Stimulated activated CD8-positive, alpha-beta memory T cell treated with anti-CD3 and anti-CD28 coated beads, Interleukin-4, amount 100 ng/mL, for 4 hours (primary cell): ENCODE measurements around the gene MOSMO.

ENCODE experiments used
- DNase-seq, 2 donors: peaks; one replicate each; pipeline ENCODE4 v3.0.0-alpha.2; 2020; ENCODE audit warnings: low read depth in 2 of 2, low spot score in 1 of 2

MOSMO gene

GRCh38 chr16:22007509-22008214 is at the start of gene MOSMO:
TSS of gene MOSMO (plus strand) at chr16:22008111. CDS start at chr16:22008302, 191 bp downstream.
- peak; percentile 19 to 34 for DNase-seq

- DNase-seq = no peak
Measured at GRCh38 chr16:21959050-21959449, 48.9 kb upstream of the MOSMO start.

GRCh38 chr16:21962475-21962874 is 45.4 kb upstream of the MOSMO start:
- DNase-seq = no peak

- no peak for DNase-seq
Measured at GRCh38 chr16:21963887-21964286, 44.0 kb upstream of the MOSMO start.

DNA sequence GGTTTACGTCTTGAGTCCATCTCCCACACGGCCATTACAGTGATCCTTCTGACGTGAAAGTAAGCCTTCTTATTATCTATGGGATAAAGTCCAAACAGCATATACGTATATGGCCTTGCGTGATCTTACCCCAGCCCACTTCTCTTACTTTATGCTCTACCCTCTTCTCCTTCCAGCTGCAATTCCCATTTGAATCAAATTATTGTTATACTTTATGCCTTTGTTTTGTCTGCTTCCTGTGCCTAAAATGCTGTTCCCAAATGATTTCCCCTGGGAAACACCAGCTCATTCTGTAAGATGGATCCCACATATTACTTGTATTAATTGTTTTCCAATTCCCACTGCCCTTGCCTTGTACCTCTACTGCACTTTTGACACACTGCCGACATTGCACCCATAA is 43.6 kb upstream of the MOSMO start:
- DNase-seq = no peak

DNA sequence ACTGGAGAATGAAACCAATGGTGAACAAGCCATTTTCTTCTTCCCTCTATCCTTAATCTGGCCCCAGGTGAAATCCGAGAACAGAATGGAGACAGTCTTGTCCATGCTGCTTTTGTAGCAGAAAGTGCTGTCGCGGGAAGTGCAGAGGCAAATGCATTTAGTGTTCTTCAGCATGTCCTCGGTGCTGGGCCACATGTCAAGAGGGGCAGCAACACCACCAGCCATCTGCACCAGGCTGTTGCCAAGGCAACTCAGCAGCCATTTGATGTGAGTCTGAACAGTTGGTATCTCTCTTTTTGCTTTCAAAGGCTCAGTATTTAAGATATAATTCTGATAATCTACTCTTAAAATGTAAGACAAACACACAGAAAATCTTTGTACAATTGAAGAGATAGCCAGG is 36.1 kb upstream of the MOSMO start:
- DNase-seq = no peak

GRCh38 chr16:21973945-21974344 is 34.0 kb upstream of the MOSMO start:
- DNase-seq = no peak

DNA sequence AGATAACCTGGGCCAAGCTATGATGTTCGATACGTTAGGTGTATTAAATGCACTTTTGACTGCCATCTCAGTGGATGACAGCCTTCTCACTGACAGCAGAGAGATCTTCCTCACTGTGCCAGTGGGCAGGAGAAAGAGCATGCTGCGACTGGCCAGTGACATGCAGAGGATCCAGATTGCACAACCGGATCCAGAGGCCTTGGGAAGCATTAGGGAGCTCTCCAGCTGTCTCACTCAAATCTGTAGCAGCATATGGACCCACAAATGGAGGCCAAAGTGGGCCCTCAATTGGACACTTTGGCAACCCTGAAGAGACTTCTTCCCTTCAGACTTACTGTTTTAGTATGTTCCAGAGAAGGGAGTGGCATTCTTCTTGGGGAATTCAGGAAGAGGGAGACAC is 27.9 kb upstream of the MOSMO start:
- no peak for DNase-seq

- no peak for DNase-seq
Measured at GRCh38 chr16:21982108-21982507, 25.8 kb upstream of the MOSMO start.

GRCh38 chr16:21984062-21984461 is 23.8 kb upstream of the MOSMO start:
- DNase-seq = no peak

- DNase-seq = no peak
Measured at GRCh38 chr16:21985524-21985923, 22.4 kb upstream of the MOSMO start.

DNA sequence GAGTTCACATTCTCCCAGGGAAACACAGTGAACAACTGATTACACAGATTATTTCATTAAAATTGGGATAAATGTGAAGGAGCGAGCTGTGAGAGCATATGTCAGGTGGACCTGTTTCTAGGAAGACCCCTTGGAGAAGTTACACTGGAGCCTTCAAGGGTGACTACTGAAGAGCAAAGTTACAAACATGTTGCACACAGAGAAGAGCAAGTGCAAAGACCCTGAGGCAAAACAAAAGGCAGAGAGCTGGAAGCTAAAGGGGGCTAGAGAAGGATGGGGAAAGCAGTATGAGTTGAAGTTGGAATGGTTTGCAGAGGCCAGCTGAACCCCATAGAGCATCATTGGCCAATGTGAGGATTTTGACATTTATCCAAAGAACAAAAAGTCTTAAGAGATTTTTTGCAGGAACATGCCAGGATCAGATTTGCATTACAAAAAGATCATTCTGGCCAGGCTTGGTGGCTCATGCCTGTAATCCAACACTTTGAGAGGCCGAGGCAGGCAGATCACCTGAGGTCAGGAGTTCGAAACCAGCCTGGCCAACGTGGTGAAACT is 21.1 kb upstream of the MOSMO start:
- DNase-seq = no peak

GRCh38 chr16:21987498-21987897 is 20.4 kb upstream of the MOSMO start:
- DNase-seq = no peak

DNA sequence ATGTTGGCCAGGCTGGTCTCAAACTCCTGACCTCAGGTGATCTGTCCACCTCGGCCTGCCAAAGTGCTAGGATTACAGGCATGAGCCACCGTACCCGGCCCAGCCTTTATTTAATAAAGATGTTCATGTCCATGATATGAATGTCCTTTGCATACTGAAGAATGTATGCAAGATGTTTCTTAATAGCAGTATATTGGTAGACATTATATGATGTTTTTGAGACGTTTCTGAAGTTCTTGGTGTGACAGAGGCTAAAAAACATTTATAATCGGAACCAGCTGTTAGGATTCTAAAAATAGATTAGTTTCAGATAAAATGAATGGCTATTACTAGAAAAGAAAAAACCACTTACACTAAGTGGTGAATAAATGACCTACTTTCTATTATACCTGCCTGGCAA is 18.8 kb upstream of the MOSMO start:
- no peak for DNase-seq

GRCh38 chr16:21989751-21990150 is 18.2 kb upstream of the MOSMO start:
- DNase-seq = no peak

DNA sequence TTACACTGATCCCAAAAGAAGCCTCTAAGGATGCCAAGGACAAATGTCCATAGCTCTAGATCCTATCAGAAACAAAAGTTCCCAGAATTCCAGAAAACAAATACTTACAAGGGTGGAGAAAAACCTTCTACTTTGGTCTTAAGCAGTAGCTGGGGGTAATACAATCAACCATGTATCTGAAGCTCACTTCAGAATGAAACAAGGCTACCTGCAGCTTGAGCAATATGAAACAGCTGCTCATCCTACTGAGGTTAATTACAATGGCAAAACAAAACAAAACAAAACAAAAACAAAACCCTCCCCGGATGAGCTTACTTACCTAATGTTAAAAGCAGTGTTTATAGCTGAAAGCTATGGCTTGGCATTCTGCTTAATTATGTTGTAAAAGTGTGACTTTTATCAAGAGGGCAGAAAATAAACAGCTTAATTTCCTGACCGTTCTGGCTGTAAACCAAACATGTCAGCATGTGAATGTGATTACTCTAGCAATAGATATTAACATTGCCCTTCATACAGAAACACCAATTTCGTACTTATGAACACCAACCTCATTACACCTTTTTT is 17.4 kb upstream of the MOSMO start:
- no peak for DNase-seq

GRCh38 chr16:21991621-21992020 is 16.3 kb upstream of the MOSMO start:
- DNase-seq = no peak

DNA sequence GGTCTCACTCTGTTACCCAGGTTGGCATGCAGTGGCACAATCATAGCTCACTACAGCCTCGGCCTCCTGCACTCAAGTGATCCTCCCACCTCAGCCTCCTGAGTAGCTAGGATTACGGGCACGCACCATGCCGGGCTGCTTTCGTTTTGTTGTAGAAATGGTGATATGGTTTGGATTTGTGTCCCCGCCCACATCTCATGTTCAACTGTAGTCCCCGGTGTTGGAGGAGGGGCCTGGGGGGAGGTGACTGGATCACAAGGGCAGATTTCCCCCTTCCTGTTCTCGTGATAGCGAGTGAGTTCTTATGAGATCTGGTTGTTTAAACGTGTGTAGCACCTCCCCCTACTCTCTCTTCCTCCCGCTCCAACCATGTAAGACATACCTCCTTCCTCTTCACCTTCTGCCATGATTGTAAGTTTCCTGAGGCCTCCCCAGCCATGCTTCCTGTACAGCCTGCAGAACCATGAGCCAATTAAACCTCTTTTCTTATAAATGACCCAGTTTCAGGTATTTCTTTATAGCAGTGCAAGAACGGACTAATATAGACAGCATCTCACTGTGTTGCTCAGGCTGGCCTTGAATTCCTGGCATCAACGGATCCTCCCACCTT is 12.9 kb upstream of the MOSMO start:
- DNase-seq = no peak

DNA sequence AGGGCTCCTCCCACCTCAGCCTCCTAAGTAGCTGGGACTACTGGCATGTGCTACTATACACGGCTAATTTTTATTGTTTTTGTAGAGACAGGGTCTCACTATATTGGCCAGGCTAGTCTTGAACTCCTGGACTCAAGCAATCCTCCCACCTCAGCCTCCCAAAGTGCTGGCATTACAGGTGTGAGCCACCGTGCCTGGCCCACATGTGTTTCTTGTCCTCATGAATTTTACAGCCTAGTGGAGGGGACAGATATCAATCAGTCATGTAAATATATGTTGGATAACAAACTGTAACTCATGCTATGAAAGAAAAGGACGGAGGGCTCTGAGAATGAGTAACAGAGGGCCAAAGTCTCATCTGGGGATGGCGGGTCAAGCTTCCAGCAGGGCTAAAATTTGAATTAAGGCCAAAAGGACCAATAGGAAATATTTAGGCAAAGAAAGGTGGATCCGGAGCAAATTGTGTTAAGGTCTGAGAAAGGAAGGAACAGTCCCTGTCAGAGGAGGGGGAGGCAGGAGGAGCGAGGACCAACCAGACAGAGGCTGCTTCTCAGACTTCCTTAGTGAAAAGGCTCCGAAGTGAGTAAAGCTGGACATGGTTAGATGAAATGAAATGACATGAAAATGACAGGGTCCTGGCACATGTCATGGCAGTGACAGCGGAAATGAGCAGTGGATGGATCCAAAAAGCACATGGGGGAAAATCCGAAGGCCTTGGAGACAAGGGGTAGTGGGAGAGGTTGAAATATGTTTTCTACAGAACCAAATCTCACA is 10.8 kb upstream of the MOSMO start:
- DNase-seq = no peak

DNA sequence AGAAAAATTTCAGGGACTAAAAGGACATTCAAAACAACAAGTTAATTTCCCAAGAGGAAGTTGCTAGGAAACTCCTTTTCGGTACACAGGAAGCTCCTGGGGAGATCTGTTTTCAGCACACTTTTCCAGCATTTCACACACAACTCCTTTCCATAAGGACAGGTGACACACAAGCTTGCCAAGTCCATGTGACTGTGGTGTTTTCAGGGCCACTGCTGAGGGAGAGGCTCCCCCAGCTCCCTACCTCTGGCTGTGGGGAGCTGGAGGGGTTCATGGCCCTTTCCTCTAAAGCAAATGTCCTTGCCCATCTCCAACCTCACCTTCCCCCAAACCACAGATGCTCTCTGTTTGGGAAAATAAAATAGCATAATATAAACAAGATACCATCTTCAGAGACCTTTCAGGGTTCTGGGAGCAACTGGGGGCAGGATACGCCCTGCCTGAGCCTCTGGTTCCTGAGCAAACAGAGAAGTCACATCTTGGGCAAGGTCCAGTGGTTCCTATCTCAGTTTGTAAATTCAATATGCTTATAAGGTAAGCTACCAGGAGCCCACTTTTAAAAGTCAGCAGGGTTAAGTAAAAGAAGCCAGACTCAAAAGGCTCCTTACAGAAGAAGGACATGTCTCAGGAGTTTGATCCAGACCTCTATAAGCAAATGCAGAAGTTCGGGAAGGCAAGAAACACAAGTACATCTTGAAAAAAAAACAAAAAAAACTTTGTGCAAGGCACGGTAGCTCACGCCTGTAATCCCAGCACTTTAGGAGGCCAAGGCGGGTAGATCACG is 10.0 kb upstream of the MOSMO start:
- no peak for DNase-seq

- no peak for DNase-seq
Measured at GRCh38 chr16:22001591-22001990, 6.3 kb upstream of the MOSMO start.
